H9 (cell line): ENCODE data around the gene KRT80. TPM values are rescaled to one million over a fixed set of nuclear protein-coding genes. Genes with fewer than 3 reads are reported as not detected.
A peak's percentile ranks its signal among the peaks of the same experiment; 100 is the strongest.

Source experiments
- DNase-seq: peaks from one replicate; pipeline ENCODE4 v3.0.0-alpha.2; 2017
- H2AFZ ChIP-seq: one replicate; pipeline ENCODE4 v1.6.1; 2013; ENCODE audit warnings: mild to moderate bottlenecking, low read length, control low read depth, moderate library complexity
- H2AK5ac ChIP-seq: 2 replicates; pipeline ENCODE4 v1.6.1; 2013; ENCODE audit warnings: low read length, control low read depth, mixed read lengths; ENCODE audit not compliant: insufficient read length
- H2BK120ac ChIP-seq: one replicate; pipeline ENCODE4 v1.6.1; 2013; ENCODE audit warnings: low read depth, mild to moderate bottlenecking, low read length, control low read depth, inconsistent platforms; ENCODE audit not compliant: poor library complexity, severe bottlenecking
- H2BK12ac ChIP-seq: 2 replicates; pipeline ENCODE4 v1.6.1; 2013; ENCODE audit warnings: low read length, control low read depth, mixed read lengths, low read depth; ENCODE audit not compliant: insufficient read length
- H2BK15ac ChIP-seq: 2 replicates; pipeline ENCODE4 v1.6.1; 2013; ENCODE audit warnings: low read depth, low read length, control low read depth
- H2BK20ac ChIP-seq: one replicate; pipeline ENCODE4 v1.6.1; 2013; ENCODE audit warnings: low read depth, mild to moderate bottlenecking, low read length, control low read depth, inconsistent platforms; ENCODE audit not compliant: poor library complexity, severe bottlenecking
- H2BK5ac ChIP-seq: 2 replicates; pipeline ENCODE4 v1.6.1; 2013; ENCODE audit warnings: low read length, control low read depth, mixed read lengths; ENCODE audit not compliant: insufficient read length
- H3K14ac ChIP-seq: 2 replicates; pipeline ENCODE4 v1.6.1; 2013; ENCODE audit warnings: low read length, control low read depth; ENCODE audit not compliant: insufficient read depth
- H3K18ac ChIP-seq: 2 replicates; pipeline ENCODE4 v1.6.1; 2013; ENCODE audit warnings: low read depth, mild to moderate bottlenecking, mixed read lengths, low read length, control low read depth; ENCODE audit not compliant: insufficient read length
- H3K23ac ChIP-seq: 2 replicates; pipeline ENCODE4 v1.6.1; 2013; ENCODE audit warnings: low read length, control low read depth, mixed read lengths, low read depth; ENCODE audit not compliant: insufficient read length
- H3K23me2 ChIP-seq: 2 replicates; pipeline ENCODE4 v1.6.1; 2013; ENCODE audit warnings: low read depth, mild to moderate bottlenecking, mixed read lengths, low read length, control low read depth; ENCODE audit not compliant: insufficient read length, poor library complexity, severe bottlenecking
- H3K27ac ChIP-seq: 2 replicates; pipeline ENCODE4 v1.5.1; 2013; ENCODE audit warnings: low read length, control low read depth, mixed read lengths, low read depth; ENCODE audit not compliant: insufficient read length
- H3K27me3 ChIP-seq: 2 replicates; pipeline ENCODE4 v1.6.1; 2013; ENCODE audit warnings: low read length, control low read depth, inconsistent platforms; ENCODE audit not compliant: insufficient read depth
- H3K4ac ChIP-seq: 2 replicates; pipeline ENCODE4 v1.6.1; 2013; ENCODE audit warnings: low read depth, mild to moderate bottlenecking, control low read depth, inconsistent platforms, low read length, moderate library complexity
- H3K4me1 ChIP-seq: 2 replicates; pipeline ENCODE4 v1.6.1; 2013; ENCODE audit warnings: low read length, control low read depth, inconsistent platforms; ENCODE audit not compliant: insufficient read depth
- H3K4me2 ChIP-seq: 2 replicates; pipeline ENCODE4 v1.6.1; 2013; ENCODE audit warnings: low read length, control low read depth, mixed read lengths; ENCODE audit not compliant: insufficient read length, insufficient read depth
- H3K56ac ChIP-seq: 2 replicates; pipeline ENCODE4 v1.6.1; 2013; ENCODE audit warnings: low read depth, mild to moderate bottlenecking, mixed read lengths, low read length, control low read depth; ENCODE audit not compliant: insufficient read length
- H3K79me1 ChIP-seq: 2 replicates; pipeline ENCODE4 v1.6.1; 2013; ENCODE audit warnings: low read depth, mild to moderate bottlenecking, moderate library complexity, low read length, control low read depth, inconsistent platforms; ENCODE audit not compliant: insufficient read depth, poor library complexity, severe bottlenecking
- H3K79me2 ChIP-seq: 2 replicates; pipeline ENCODE4 v1.6.1; 2013; ENCODE audit warnings: low read length, control low read depth, inconsistent platforms; ENCODE audit not compliant: insufficient read depth
- H3K9ac ChIP-seq: 2 replicates; pipeline ENCODE4 v1.6.1; 2013; ENCODE audit warnings: low read length, control low read depth, mixed read lengths; ENCODE audit not compliant: insufficient read length; ENCODE audit errors: extremely low read depth
- H3K9me3 ChIP-seq: one replicate; pipeline ENCODE4 v1.6.1; 2013; ENCODE audit warnings: low read depth, low read length, inconsistent platforms; ENCODE audit not compliant: control insufficient read depth
- H3T11ph ChIP-seq: one replicate; pipeline ENCODE4 v1.6.1; 2013; ENCODE audit warnings: mild to moderate bottlenecking, low read length, control low read depth, inconsistent platforms
- H4K20me1 ChIP-seq: one replicate; pipeline ENCODE4 v1.6.1; 2013; ENCODE audit not compliant: control insufficient read depth, insufficient read length, insufficient read depth
- H4K5ac ChIP-seq: 2 replicates; pipeline ENCODE4 v1.6.1; 2013; ENCODE audit warnings: low read depth, mild to moderate bottlenecking, mixed read lengths, low read length, control low read depth; ENCODE audit not compliant: insufficient read length
- H4K8ac ChIP-seq: replicated peaks from 2 replicates; pipeline ENCODE4 v1.6.1; 2013; ENCODE audit warnings: low read length, control low read depth, mixed read lengths, low read depth; ENCODE audit not compliant: insufficient read length
- H4K91ac ChIP-seq: 2 replicates; pipeline ENCODE4 v1.6.1; 2013; ENCODE audit warnings: low read depth, mild to moderate bottlenecking, moderate library complexity, mixed read lengths, low read length, control low read depth; ENCODE audit not compliant: insufficient read length
- H3K27ac Mint-ChIP-seq, 3 experiments: 2 replicates in 2 of 3; 3 replicates in 1 of 3; pipeline ENCODE4 v1.8.0; 2020 to 2021; ENCODE audit warnings: mixed read lengths in 3 of 3, mild to moderate bottlenecking in 1 of 3, moderate library complexity in 1 of 3
- H3K27me3 Mint-ChIP-seq: 2 replicates; pipeline ENCODE4 v1.8.0; 2021; ENCODE audit warnings: low read depth, mild to moderate bottlenecking, moderate library complexity, mixed read lengths
- H3K36me3 Mint-ChIP-seq, 3 experiments: 2 replicates in 2 of 3; 3 replicates in 1 of 3; pipeline ENCODE4 v1.8.0; 2020 to 2021; ENCODE audit warnings: low read depth in 3 of 3, mixed read lengths in 3 of 3; ENCODE audit not compliant: insufficient read depth in 1 of 3
- H3K4me1 Mint-ChIP-seq, 2 experiments: 2 replicates each; pipeline ENCODE4 v1.8.0; 2020; ENCODE audit warnings: mixed read lengths in 2 of 2
- H3K4me3 Mint-ChIP-seq, 2 experiments: 2 replicates in 1 of 2; 3 replicates in 1 of 2; pipeline ENCODE4 v1.8.0; 2020 to 2021; ENCODE audit warnings: mild to moderate bottlenecking in 2 of 2, mixed read lengths in 2 of 2, moderate library complexity in 1 of 2
- H3K9me3 Mint-ChIP-seq, 2 experiments: 2 replicates in 1 of 2; 3 replicates in 1 of 2; pipeline ENCODE4 v1.8.0; 2020; ENCODE audit warnings: mild to moderate bottlenecking in 2 of 2, mixed read lengths in 2 of 2, moderate library complexity in 1 of 2
- WGBS: extraction: QIAGEN DNeasy Blood & Tissue Kit; methylation state at CpG from one replicate; pipeline ENCODE4 v1.1.7; 2013; ENCODE audit warnings: missing lambda C conversion rate, low lambda C conversion rate, mixed read lengths; ENCODE audit not compliant: insufficient read length; ENCODE audit errors: extremely low coverage; 5-methylcytosine and 5-hydroxymethylcytosine counted together
- total RNA-seq: library from RNA; stranded (reverse); gene quantifications from 2 replicates; pipeline ENCODE4 v1.2.1, GENCODE V29; 2021
- TF ChIP-seq, protein P1 (sequence below): fragments of 200-600 bp; sonication (generic); conservative IDR thresholded peaks from 3 replicates; pipeline ENCODE4 v1.8.0; 2021; ENCODE audit warnings: antibody characterized with exemption, mild to moderate bottlenecking

Gene KRT80
- total RNA-seq, 1 experiment from 2014 or later = not detected

DNA sequence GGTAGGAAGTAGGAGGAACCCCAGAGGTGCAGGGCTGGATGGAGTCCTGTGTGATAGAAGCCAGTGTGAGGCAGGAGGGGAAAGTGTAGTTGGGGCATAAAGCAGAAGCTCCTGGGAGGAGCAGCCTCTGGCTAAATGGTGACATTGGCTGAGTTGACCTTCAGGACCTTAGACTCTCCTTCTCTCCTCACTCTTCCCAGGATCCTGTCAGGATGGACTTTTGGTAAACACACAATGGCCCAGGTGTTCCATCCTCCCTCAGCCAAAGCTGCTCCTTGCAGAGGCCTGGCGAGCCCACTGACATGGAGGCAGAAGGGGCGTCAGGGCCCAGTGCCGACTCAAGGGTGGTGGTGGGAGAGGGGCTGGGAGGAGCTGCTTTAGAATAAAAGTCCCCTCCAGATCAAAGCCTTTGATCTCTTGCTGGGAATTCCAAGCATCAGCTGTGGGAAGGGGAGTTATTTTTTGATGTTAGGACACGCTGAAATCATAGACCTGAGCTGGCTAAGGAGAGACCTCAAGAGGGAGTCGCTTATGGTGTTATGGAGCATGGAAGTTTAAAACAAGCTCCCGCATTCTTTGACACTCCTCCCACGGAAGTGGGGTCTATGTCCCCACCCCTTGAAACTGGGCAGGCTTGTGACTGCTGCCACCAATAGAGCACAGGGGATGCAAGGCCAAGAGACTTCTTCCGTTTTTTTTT is 68.2 kb downstream of the KRT80 start:
- Histone ChIP-seq H2BK20ac (no peak overlapping the region), H3K79me2 (no peaks in the 10 kb centered on the region), H3T11ph (no peak overlapping the region), H3K79me1 (no peaks in the 10 kb centered on the region), H3K27ac (no peak overlapping the region), H3K4me2 (no peak overlapping the region), H2BK12ac (no peak overlapping the region), H2BK120ac (no peak overlapping the region), H3K4ac (no peak overlapping the region), H3K4me1 (peaks cover 40% of the 10 kb centered on the region), H3K27me3 (no peaks in the 10 kb centered on the region), H2BK5ac (no peak overlapping the region), H3K14ac (no peak overlapping the region), H2AK5ac (no peak overlapping the region), H3K9me3 (no peaks in the 10 kb centered on the region), H3K56ac (no peak overlapping the region), H2AFZ (no peak overlapping the region), H3K23me2 (no peaks in the 10 kb centered on the region), H3K9ac (no peak overlapping the region), H4K20me1 (no peaks in the 10 kb centered on the region), H3K23ac (no peak overlapping the region), H4K8ac (no peak overlapping the region), H3K18ac (no peak overlapping the region), H2BK15ac (no peak overlapping the region), H4K5ac (no peak overlapping the region), H4K91ac (no peak overlapping the region)
- peaks cover 80 to 92% of the 10 kb centered on the region in 2 experiments for H3K4me1 Mint-ChIP-seq
- peaks cover 7% of the 10 kb centered on the region for H3K27me3 Mint-ChIP-seq
- DNase-seq = no peak
- TF ChIP-seq, protein P1, sequence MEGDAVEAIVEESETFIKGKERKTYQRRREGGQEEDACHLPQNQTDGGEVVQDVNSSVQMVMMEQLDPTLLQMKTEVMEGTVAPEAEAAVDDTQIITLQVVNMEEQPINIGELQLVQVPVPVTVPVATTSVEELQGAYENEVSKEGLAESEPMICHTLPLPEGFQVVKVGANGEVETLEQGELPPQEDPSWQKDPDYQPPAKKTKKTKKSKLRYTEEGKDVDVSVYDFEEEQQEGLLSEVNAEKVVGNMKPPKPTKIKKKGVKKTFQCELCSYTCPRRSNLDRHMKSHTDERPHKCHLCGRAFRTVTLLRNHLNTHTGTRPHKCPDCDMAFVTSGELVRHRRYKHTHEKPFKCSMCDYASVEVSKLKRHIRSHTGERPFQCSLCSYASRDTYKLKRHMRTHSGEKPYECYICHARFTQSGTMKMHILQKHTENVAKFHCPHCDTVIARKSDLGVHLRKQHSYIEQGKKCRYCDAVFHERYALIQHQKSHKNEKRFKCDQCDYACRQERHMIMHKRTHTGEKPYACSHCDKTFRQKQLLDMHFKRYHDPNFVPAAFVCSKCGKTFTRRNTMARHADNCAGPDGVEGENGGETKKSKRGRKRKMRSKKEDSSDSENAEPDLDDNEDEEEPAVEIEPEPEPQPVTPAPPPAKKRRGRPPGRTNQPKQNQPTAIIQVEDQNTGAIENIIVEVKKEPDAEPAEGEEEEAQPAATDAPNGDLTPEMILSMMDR = no peak
- no CpG with 5 or more reads among the region's 8 CpGs for WGBS
- H3K27ac Mint-ChIP-seq = peak overlapping the region in 2 of 3 experiments; percentile 55 to 69; a peak in 2 of 7 replicates
- no peak overlapping the region for H3K4me3 Mint-ChIP-seq
- H3K9me3 Mint-ChIP-seq = no peaks in the 10 kb centered on the region
- no peaks in the 10 kb centered on the region; a peak in 1 of 7 replicates for H3K36me3 Mint-ChIP-seq
